PC-9 (cell line): ENCODE results near the gene MICAL3. TPM values are rescaled to one million over a fixed set of nuclear protein-coding genes. Genes with fewer than 3 reads are reported as not detected.

Source experiments
- BruUV-seq: library from RNA; stranded (reverse); fragments of 400-500 nt; replicated peaks from 2 replicates; lab custom pipeline; 2021; lab: Mats Ljungman, UMichigan
- CTCF ChIA-PET: fragments of 300-600 bp; sonication (Branson Sonifier 250); formaldehyde crosslinking; loops from one replicate; lab custom pipeline; 2022; ENCODE audit warnings: antibody characterized with exemption; lab: Charles Lee
- POLR2A ChIA-PET: fragments of 300-600 bp; sonication (Branson Sonifier 250); formaldehyde crosslinking; loops from one replicate; lab custom pipeline; 2022; ENCODE audit warnings: antibody characterized with exemption; ENCODE audit not compliant: unreplicated experiment; lab: Charles Lee
- DNase-seq, 2 experiments: peaks; one replicate each; pipeline versions ENCODE4 v3.0.0 to v3.0.0-alpha.2; 2015 to 2022; ENCODE audit warnings: mixed read lengths in 1 of 2
- H2AFZ ChIP-seq: fragments of 200-600 bp; sonication (generic); 2 replicates; pipeline ENCODE4 v1.8.1; 2017; ENCODE audit warnings: antibody characterized with exemption
- H3F3A ChIP-seq: fragments of 200-600 bp; sonication (generic); 2 replicates; pipeline ENCODE4 v1.8.1; 2017; ENCODE audit warnings: antibody characterized with exemption, mild to moderate bottlenecking, low read depth; ENCODE audit not compliant: insufficient read depth
- H3K27ac ChIP-seq: fragments of 200-600 bp; sonication (generic); 2 replicates; pipeline ENCODE4 v1.6.1; 2016; ENCODE audit warnings: mixed run types
- H3K27me3 ChIP-seq: fragments of 200-600 bp; sonication (generic); 2 replicates; pipeline ENCODE4 v1.6.1; 2016; ENCODE audit warnings: low read depth, mixed run types; ENCODE audit not compliant: insufficient read depth
- H3K36me3 ChIP-seq: fragments of 200-600 bp; sonication (generic); 2 replicates; pipeline ENCODE4 v1.6.1; 2016; ENCODE audit warnings: low read depth, mixed run types
- H3K4me1 ChIP-seq: fragments of 200-600 bp; sonication (generic); replicated peaks from 2 replicates; pipeline ENCODE4 v1.6.1; 2016; ENCODE audit warnings: mixed run types; ENCODE audit not compliant: insufficient read depth
- H3K4me2 ChIP-seq: fragments of 200-600 bp; sonication (generic); 2 replicates; pipeline ENCODE4 v1.6.1; 2017; ENCODE audit warnings: mixed run types
- H3K4me3 ChIP-seq: fragments of 200-600 bp; sonication (generic); 2 replicates; pipeline ENCODE4 v1.6.1; 2016; ENCODE audit warnings: mixed run types
- H3K79me2 ChIP-seq: fragments of 200-600 bp; sonication (generic); 2 replicates; pipeline ENCODE4 v1.6.1; 2017; ENCODE audit warnings: low read depth, mixed run types
- H3K9me2 ChIP-seq: fragments of 200-600 bp; sonication (generic); 2 replicates; pipeline ENCODE4 v1.8.1; 2017; ENCODE audit warnings: mild to moderate bottlenecking; ENCODE audit not compliant: insufficient read depth
- H3K9me3 ChIP-seq: fragments of 200-600 bp; sonication (generic); 2 replicates; pipeline ENCODE4 v1.8.1; 2016; ENCODE audit warnings: low read depth; ENCODE audit not compliant: insufficient read depth
- H4K20me1 ChIP-seq: fragments of 200-600 bp; sonication (generic); 2 replicates; pipeline ENCODE4 v1.8.1; 2017; ENCODE audit not compliant: insufficient read depth
- EZH2 ChIP-seq: fragments of 200-600 bp; sonication (generic); IDR thresholded peaks from 2 replicates; pipeline ENCODE4 v1.8.0; 2017; ENCODE audit warnings: antibody characterized with exemption, low read depth
- intact Hi-C: fragments of 100-400 bp; cut with micrococcal nuclease; formaldehyde crosslinking; loops from one replicate; pipeline ENCODE4 v1.10.0; 2022; ENCODE audit not compliant: unreplicated experiment
- total RNA-seq: library from RNA; stranded (reverse); gene quantifications from 2 replicates; pipeline ENCODE4 v1.2.3, GENCODE V29; 2021
- TF ChIP-seq, protein P1 (sequence below): fragments of 200-600 bp; sonication (generic); conservative IDR thresholded peaks from 2 replicates; pipeline ENCODE4 v1.6.1; 2017; ENCODE audit warnings: mixed run types, antibody characterized with exemption, mild to moderate bottlenecking, moderate library complexity

The MICAL3 gene
- total RNA-seq, 1 experiment from 2014 or later, result 27.4 TPM

DNA sequence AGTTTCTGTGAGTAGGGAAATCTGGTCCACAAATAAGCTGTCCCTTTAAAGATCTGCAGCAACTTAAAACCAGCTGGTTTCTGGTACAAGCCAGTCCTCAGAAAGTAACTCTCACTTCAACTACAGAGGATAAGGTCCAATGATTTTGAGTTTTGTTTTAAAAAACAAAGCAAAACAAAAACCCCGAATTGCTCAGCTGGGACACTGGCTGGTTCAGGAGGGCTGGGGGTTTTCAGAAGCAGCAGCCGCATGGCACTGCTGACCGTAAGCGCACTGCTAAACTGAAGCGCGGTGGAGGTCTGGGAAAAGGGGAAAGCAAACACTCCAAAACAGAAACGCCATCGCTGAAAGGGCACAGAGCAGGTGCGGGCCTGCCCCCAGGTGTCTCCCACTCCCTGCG, 59.7 kb downstream of the MICAL3 start:
- H3K27me3 ChIP-seq, result no peaks in the 10 kb centered on the region
- POLR2A ChIA-PET, result no interaction called here
- H3K9me2 ChIP-seq, result no peaks in the 10 kb centered on the region
- H3K27ac ChIP-seq, result no peak overlapping the region
- no peaks in the 10 kb centered on the region for H3F3A ChIP-seq
- H3K4me3 ChIP-seq, result no peak overlapping the region
- H3K4me2 ChIP-seq, result no peak overlapping the region
- TF ChIP-seq, protein P1, sequence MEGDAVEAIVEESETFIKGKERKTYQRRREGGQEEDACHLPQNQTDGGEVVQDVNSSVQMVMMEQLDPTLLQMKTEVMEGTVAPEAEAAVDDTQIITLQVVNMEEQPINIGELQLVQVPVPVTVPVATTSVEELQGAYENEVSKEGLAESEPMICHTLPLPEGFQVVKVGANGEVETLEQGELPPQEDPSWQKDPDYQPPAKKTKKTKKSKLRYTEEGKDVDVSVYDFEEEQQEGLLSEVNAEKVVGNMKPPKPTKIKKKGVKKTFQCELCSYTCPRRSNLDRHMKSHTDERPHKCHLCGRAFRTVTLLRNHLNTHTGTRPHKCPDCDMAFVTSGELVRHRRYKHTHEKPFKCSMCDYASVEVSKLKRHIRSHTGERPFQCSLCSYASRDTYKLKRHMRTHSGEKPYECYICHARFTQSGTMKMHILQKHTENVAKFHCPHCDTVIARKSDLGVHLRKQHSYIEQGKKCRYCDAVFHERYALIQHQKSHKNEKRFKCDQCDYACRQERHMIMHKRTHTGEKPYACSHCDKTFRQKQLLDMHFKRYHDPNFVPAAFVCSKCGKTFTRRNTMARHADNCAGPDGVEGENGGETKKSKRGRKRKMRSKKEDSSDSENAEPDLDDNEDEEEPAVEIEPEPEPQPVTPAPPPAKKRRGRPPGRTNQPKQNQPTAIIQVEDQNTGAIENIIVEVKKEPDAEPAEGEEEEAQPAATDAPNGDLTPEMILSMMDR, result no peak
- TF ChIP-seq EZH2, result no peak
- H3K79me2 ChIP-seq, result peaks cover 6% of the 10 kb centered on the region; the same call in 1 of the 2 replicates
- CTCF ChIA-PET, result no interaction called here
- 0 out of 2 replicates have a peak, but pooled peaks cover 5% of the 10 kb centered on the region for H3K4me1 ChIP-seq
- no peaks in the 10 kb centered on the region for H4K20me1 ChIP-seq
- BruUV-seq, result no TSS peak
- H3K9me3 ChIP-seq, result no peaks in the 10 kb centered on the region
- no peak for DNase-seq
- no peaks in the 10 kb centered on the region; the same call in 1 of the 2 replicates for H3K36me3 ChIP-seq
- intact Hi-C loops, result loop anchor here (10.0 kb wide), 1 partner anchor 50 kb away; no protein-coding TSS in a partner anchor
- H2AFZ ChIP-seq, result no peak overlapping the region

DNA sequence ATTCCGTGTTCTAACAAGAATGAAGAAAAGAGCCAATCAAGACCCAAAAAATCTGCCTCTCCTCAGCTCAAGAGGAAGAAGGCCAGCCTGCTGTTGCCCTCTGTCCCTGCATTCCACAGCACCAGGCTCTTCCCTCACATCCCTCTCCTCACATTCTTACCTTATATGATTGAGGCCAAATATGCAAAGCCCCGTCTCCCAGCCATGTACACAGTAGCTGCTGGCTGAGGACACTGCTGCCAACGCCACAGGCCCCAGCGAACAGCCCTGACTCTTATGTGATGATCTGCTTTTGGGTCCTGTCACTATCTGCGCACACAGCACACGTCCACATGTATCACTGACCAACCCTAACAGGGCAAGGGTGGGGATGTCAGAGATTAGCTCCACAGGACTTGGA, 60.2 kb downstream of the MICAL3 start:
- ChIA-PET POLR2A (interaction anchor here (0.6 kb wide), 1 partner anchor 109 kb away, joined by 4 read pairs; no protein-coding TSS in a partner anchor), CTCF (no interaction called here)
- no peaks in the 10 kb centered on the region for H4K20me1 ChIP-seq
- no peak overlapping the region for H3K4me2 ChIP-seq
- H3K27ac ChIP-seq, result no peak overlapping the region
- no peaks in the 10 kb centered on the region; the same call in 1 of the 2 replicates for H3K36me3 ChIP-seq
- H3K4me3 ChIP-seq, result no peak overlapping the region
- no peaks in the 10 kb centered on the region for H3K9me2 ChIP-seq
- no peaks in the 10 kb centered on the region for H3K27me3 ChIP-seq
- no TSS peak for BruUV-seq
- peaks cover 3% of the 10 kb centered on the region; the same call in 1 of the 2 replicates for H3K79me2 ChIP-seq
- H3F3A ChIP-seq, result no peaks in the 10 kb centered on the region
- no peaks in the 10 kb centered on the region for H3K9me3 ChIP-seq
- H3K4me1 ChIP-seq, result no peaks in the 10 kb centered on the region
- intact Hi-C loops, result loop anchor here (10.0 kb wide), 1 partner anchor 49 kb away; no protein-coding TSS in a partner anchor
- DNase-seq, result no peak
- H2AFZ ChIP-seq, result no peak overlapping the region
- TF ChIP-seq EZH2, result no peak
- TF ChIP-seq, protein P1, result no peak

- Histone ChIP-seq H3K36me3 (no peaks in the 10 kb centered on the region), H3K9me2 (no peaks in the 10 kb centered on the region), H3K4me1 (no peaks in the 10 kb centered on the region), H3K9me3 (no peaks in the 10 kb centered on the region), H2AFZ (no peak overlapping the region), H3K4me2 (no peak overlapping the region), H3K4me3 (no peak overlapping the region), H4K20me1 (no peaks in the 10 kb centered on the region), H3F3A (no peaks in the 10 kb centered on the region), H3K27ac (no peak overlapping the region), H3K79me2 (no peaks in the 10 kb centered on the region), H3K27me3 (no peaks in the 10 kb centered on the region)
- intact Hi-C loops, result loop anchor here (10.0 kb wide), 1 partner anchor 48 kb away; no protein-coding TSS in a partner anchor
- CTCF ChIA-PET, result no interaction called here
- DNase-seq, result no peak
- BruUV-seq, result no TSS peak
- POLR2A ChIA-PET, result no interaction called here
- no peak for TF ChIP-seq EZH2
- TF ChIP-seq, protein P1, result no peak
Measured at GRCh38 chr22:17963015-17963414, 61.3 kb downstream of the MICAL3 start.
